Measurements from ENCODE around the gene DEPP1.

Gene DEPP1

DNA sequence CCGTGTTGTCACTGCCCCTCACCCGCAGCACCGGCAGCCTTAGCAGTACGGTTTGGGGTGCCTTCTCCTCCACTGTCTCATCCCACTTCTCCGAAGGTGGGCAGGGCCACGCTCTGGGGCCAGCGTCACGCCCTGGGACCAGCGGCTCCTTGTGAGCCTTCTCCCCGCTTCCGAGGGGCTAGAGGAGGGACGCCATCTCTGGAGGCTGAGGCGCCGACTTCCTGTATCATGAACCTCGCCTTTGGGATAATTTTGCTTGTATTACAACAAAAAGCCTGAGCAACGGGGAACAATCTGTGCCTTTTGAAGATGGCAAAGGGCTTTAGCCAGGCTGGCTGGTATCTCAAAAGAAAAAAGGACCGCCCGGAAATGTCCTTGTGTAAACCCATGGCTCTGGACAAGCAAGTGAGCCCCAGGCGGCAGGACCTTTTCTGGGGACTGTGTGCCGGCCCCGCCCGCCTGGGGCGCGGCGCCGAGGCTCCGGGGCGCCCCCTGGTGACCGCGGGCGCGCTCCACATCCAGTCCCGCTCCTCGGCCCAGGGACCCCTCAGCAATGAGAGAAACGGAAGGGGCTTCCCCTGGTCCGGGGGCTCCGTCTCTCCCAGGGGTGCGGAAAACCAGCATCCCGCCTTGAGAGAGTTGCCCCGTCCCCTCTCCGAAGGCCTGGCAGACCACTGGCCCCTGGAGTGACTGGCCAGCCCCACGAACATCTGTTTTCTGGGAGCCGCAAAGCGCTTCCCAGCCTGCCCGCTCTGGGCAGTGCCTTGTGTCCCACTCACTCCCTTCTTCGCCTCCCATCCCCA is 3.8 kb downstream of the DEPP1 start:
- H3K4me3 ChIP-seq (ENCODE audit: low read depth, low read length), result peak overlapping the region; percentile 60
- peak; percentile 82 for DNase-seq (ENCODE audit: low read depth)
- TF ChIP-seq, protein P1, sequence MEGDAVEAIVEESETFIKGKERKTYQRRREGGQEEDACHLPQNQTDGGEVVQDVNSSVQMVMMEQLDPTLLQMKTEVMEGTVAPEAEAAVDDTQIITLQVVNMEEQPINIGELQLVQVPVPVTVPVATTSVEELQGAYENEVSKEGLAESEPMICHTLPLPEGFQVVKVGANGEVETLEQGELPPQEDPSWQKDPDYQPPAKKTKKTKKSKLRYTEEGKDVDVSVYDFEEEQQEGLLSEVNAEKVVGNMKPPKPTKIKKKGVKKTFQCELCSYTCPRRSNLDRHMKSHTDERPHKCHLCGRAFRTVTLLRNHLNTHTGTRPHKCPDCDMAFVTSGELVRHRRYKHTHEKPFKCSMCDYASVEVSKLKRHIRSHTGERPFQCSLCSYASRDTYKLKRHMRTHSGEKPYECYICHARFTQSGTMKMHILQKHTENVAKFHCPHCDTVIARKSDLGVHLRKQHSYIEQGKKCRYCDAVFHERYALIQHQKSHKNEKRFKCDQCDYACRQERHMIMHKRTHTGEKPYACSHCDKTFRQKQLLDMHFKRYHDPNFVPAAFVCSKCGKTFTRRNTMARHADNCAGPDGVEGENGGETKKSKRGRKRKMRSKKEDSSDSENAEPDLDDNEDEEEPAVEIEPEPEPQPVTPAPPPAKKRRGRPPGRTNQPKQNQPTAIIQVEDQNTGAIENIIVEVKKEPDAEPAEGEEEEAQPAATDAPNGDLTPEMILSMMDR (IDR thresholded peaks at IDR 0.05; ENCODE audit: insufficient read depth, low read depth, low read length, missing control alignments), result peak; percentile 87

DNA sequence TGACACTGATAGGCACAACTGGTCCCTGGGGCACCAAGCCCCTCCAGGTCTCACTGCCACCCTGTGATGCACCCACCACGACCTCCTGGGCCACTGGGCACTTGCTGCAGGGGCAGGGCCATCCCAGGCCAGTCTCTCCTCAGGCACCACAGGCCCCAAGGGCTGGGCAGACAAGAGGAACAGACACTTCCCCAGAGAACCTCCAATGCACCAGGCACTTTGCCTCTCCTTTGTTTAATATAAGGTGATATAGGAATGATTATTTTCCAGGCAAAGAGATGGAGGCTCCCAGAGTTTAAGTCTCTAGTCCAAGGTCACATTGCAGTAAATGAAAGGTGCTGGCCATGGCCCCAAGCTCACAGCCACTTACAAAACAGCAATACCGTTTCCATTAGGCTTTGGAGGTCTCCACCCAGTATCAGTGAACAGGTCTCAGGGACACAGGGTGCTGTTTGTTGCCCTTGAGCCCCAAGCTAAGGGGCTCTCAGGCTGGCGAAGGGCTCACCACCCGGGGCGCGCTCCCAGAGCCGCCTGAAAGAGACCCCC is 4.5 kb downstream of the DEPP1 start:
- DNase-seq (ENCODE audit: low read depth), result peak; percentile 38
- peak overlapping the region; percentile 60 for H3K4me3 ChIP-seq (ENCODE audit: low read depth, low read length)
- TF ChIP-seq, protein P1 (IDR thresholded peaks at IDR 0.05; ENCODE audit: insufficient read depth, low read depth, low read length, missing control alignments), result no peak

DNA sequence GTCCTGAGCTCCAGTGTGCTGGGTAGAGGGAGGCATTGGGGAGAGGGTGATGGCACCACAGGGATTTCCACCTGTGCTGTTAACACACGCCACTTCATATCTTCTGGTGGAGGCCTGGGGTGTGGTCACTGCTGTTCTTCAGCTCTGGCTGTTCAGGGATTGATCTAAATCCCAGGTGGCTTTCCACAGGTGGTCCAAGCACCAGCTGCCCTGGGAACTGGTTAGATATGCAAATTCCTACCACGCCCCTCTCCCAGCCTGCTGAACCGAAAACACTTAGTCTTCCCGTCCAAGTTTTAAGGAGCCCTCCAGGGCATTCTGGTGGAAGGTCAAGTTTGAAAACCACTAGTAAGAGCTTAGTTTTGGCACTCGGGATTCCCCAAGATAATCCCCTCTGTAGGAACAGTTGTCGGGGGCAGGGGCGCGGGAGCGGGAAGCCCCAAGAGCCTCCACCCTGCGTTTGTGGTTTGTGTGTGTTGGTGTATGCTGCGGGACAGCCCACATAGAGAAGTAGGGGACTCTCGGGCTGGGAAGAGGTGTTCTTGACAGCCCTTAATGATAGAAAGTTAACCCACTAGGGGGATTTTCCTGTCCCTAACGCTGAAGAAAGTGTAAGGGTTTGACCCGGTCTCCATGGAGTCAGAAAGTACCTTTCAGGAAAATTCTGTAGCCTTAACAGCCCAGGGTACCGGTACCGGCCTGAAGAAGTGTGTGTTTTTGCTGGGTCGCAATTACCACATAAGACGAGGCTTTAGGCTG is 5.1 kb downstream of the DEPP1 start:
- peak; percentile 77 for DNase-seq (ENCODE audit: low read depth)
- H3K4me3 ChIP-seq (ENCODE audit: low read depth, low read length), result peak overlapping the region; percentile 60
- TF ChIP-seq, protein P1 (IDR thresholded peaks at IDR 0.05; ENCODE audit: insufficient read depth, low read depth, low read length, missing control alignments), result no peak

DNA sequence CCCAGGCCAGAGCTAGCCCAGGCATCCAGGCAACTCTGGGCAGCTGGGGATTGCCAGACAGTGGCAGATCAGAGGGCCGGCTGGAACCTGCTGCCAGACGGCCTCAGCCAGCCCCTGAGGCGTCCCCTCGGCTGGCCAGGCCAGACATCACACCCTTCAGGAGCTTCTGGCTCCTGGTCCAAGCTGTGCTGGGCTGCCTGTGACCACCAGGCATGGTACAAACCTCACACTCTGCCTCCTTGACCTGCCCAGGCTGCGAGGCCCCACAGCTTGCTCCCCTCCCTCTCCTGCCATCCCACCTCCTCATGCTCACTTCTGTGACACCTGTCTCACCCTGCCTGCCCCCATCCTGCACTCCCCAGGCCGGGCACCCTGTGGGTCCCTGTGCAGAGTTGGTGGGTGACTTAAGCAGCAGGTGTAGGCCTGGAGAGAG is 5.7 kb downstream of the DEPP1 start:
- H3K4me3 ChIP-seq (ENCODE audit: low read depth, low read length), result no peak overlapping the region
- no peak for DNase-seq (ENCODE audit: low read depth)
- TF ChIP-seq, protein P1 (IDR thresholded peaks at IDR 0.05; ENCODE audit: insufficient read depth, low read depth, low read length, missing control alignments), result no peak

DNA sequence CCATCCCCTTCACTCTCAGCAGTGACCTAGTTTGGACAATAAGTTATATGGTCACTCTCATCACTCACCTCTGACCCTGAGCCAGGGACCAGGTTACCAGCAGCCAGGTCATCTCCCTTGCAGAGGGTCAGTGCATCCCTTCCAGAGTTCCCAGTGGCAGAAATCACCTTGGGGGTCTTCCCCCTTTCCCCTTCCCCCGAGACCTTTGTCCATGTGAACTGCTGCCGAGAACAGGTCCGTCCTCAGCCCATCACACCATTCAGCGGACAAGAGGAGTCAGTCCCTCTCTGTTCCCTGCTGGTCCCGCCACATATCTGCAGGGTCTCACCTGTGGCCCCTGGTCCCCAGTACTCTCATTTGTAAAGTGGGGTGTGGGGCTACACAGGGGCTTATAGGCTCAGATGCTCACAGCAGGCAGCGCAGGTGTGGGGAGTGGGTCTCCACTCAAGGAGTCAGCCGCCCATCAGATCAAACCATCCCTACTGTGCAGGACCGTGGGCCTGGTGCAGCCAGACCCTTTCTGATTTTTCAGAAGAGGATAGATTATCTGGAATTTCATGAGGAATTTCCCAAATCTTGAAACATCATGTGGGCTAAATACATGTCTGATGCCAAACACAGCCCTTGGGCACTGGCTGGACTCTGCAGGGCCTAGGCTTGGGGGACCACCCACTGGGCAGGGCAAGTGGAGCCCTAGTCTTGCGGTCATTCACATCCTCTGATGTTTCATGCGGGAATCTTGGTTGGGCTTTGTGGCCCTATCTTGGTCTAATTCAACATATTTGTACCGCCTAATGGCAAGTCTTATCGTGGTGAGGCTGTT is 6.5 kb downstream of the DEPP1 start:
- DNase-seq (ENCODE audit: low read depth), result no peak
- H3K4me3 ChIP-seq (ENCODE audit: low read depth, low read length), result no peak overlapping the region
- TF ChIP-seq, protein P1 (IDR thresholded peaks at IDR 0.05; ENCODE audit: insufficient read depth, low read depth, low read length, missing control alignments), result no peak

DNA sequence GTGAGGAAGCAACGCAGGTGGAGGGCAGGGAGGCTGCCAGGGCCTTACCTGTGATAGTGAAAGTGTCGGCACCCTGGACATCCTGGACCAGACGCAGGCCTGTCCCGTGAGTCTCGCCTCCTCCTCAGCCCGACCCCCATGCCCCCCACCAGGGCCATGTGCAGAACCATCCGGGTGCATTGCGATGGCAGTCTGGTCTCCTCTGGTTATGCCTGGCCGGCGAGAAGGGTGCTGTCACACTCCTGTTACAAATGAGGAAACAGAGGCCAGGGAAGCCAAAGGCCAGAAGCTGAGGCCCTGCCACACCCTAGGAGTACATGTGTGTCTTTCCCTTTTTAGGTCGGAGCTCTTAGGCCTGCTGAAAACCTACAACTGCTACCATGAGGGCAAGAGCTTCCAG is 7.2 kb downstream of the DEPP1 start:
- no peak overlapping the region for H3K4me3 ChIP-seq (ENCODE audit: low read depth, low read length)
- DNase-seq (ENCODE audit: low read depth), result no peak
- TF ChIP-seq, protein P1 (IDR thresholded peaks at IDR 0.05; ENCODE audit: insufficient read depth, low read depth, low read length, missing control alignments), result no peak
